K562 (cell line): ENCODE measurements around the gene ADRB1. TPM values are rescaled to one million over a fixed set of nuclear protein-coding genes. Genes with fewer than 3 reads are reported as not detected.

Source experiments
- ATAC-seq: fragments of 200-7000 bp; cut with Tn5 transposase; 3 replicates; pipeline ENCODE4 v1.9.1; 2020; ENCODE audit warnings: moderate library complexity
- BruUV-seq: library from RNA; stranded (reverse); fragments of 400-500 nt; replicated peaks from 2 replicates; lab custom pipeline; 2021; lab: Mats Ljungman, UMichigan
- CTCF ChIA-PET: fragments of 300-600 bp; formaldehyde crosslinking; extraction: SDS; loops from one replicate; lab custom pipeline; 2021; ENCODE audit warnings: low intra/inter-chr PET ratio; lab: Yijun Ruan, JAX
- POLR2A ChIA-PET: fragments of 300-600, 350-650 bp; sonication (Branson Sonifier 250); formaldehyde crosslinking; extraction: SDS; loops from one replicate; lab custom pipeline; 2021; ENCODE audit warnings: antibody characterized with exemption, inconsistent platforms; lab: Yijun Ruan, JAX
- DNase-seq, 4 experiments: peaks; one replicate each; pipeline versions ENCODE4 v3.0.0 to v3.0.0-alpha.2; 2011 to 2018; ENCODE audit warnings: low spot score in 3 of 4, mixed read lengths in 3 of 4; ENCODE audit errors: extremely low read depth in 1 of 4
- FAIRE-seq: peaks from 2 replicates; lab custom pipeline; 2011; peaks lifted over from hg19 to GRCh38; lab: Jason Lieb, UNC
- H2AFZ ChIP-seq: 2 replicates; pipeline ENCODE4 v1.6.0; 2011; ENCODE audit warnings: low read depth, low read length, control low read depth, inconsistent platforms
- H3K27ac ChIP-seq: fragments of 200-600 bp; 3 replicates; pipeline ENCODE4 v1.8.0; 2011; ENCODE audit warnings: low read depth, mild to moderate bottlenecking, control low read depth, inconsistent platforms, low read length, moderate library complexity, mixed read lengths; ENCODE audit errors: extremely low read depth
- H3K27me3 ChIP-seq, 2 experiments: fragments of 300-600 bp in 1 of 2; 2 replicates in 1 of 2; 3 replicates in 1 of 2; pipeline versions ENCODE4 v1.6.0 to v1.8.0; 2011; ENCODE audit warnings: inconsistent platforms in 2 of 2, low read length in 2 of 2, mild to moderate bottlenecking in 1 of 2, mixed read lengths in 1 of 2, moderate library complexity in 1 of 2; ENCODE audit not compliant: control insufficient read depth in 2 of 2, insufficient read depth in 2 of 2
- H3K36me3 ChIP-seq: fragments of 300-600 bp; 3 replicates; pipeline ENCODE4 v1.8.0; 2011; ENCODE audit warnings: mild to moderate bottlenecking, low read length, inconsistent platforms; ENCODE audit not compliant: control insufficient read depth, insufficient read depth
- H3K4me1 ChIP-seq, 2 experiments: fragments of 200-600 bp in 1 of 2; replicated peaks in 1 of 2; 2 replicates in 1 of 2; 3 replicates in 1 of 2; pipeline versions ENCODE4 v1.5.1 to v1.8.0; 2011; ENCODE audit warnings: inconsistent platforms in 2 of 2, low read length in 2 of 2, mild to moderate bottlenecking in 1 of 2, mixed read lengths in 1 of 2, moderate library complexity in 1 of 2; ENCODE audit not compliant: control insufficient read depth in 2 of 2, insufficient read depth in 2 of 2
- H3K4me2 ChIP-seq: 2 replicates; pipeline ENCODE4 v1.6.1; 2011; ENCODE audit warnings: low read length, control low read depth, inconsistent platforms, mixed read lengths; ENCODE audit not compliant: insufficient read depth
- H3K4me3 ChIP-seq: fragments of 200-600 bp; sonication (generic), shearing (Covaris generic); 2 replicates; pipeline ENCODE4 v1.5.1; 2016; ENCODE audit warnings: control low read depth, inconsistent platforms
- H3K79me2 ChIP-seq: fragments of 200-600 bp; 3 replicates; pipeline ENCODE4 v1.8.0; 2011; ENCODE audit warnings: low read length, inconsistent platforms; ENCODE audit not compliant: control insufficient read depth, insufficient read depth
- H3K9ac ChIP-seq, 2 experiments: 2 replicates each; pipeline versions ENCODE4 v1.6.0 to v1.6.1; 2011; ENCODE audit warnings: low read depth in 2 of 2, low read length in 2 of 2, control low read depth in 1 of 2, inconsistent platforms in 1 of 2, mild to moderate bottlenecking in 1 of 2, mixed read lengths in 1 of 2; ENCODE audit not compliant: insufficient read depth in 1 of 2
- H3K9me1 ChIP-seq: one replicate; pipeline ENCODE4 v1.6.0; 2011; ENCODE audit warnings: inconsistent platforms, mild to moderate bottlenecking, low read length, moderate library complexity; ENCODE audit not compliant: control insufficient read depth, insufficient read depth
- H3K9me3 ChIP-seq: replicated peaks from 2 replicates; pipeline ENCODE4 v1.5.1; 2011; ENCODE audit warnings: low read depth, low read length, inconsistent platforms; ENCODE audit not compliant: control insufficient read depth, insufficient read depth
- H4K20me1 ChIP-seq: replicated peaks from 2 replicates; pipeline ENCODE4 v1.6.1; 2011; ENCODE audit warnings: low read length, inconsistent platforms, mixed read lengths; ENCODE audit not compliant: control insufficient read depth, insufficient read depth
- CAMTA2 ChIP-seq: fragments of 250-450 bp; sonication (Bioruptor Pico); conservative IDR thresholded peaks from 2 replicates; pipeline ENCODE4 v1.5.1; 2022
- CXXC5 ChIP-seq: fragments of 250-450 bp; sonication (Bioruptor Pico); IDR thresholded peaks from 2 replicates; pipeline ENCODE4 v1.8.0; 2022; ENCODE audit warnings: inconsistent platforms, mild to moderate bottlenecking, moderate library complexity
- ETV1 ChIP-seq: fragments of 450-650 bp; conservative IDR thresholded peaks from 2 replicates; pipeline ENCODE4 v1.6.1; 2016; ENCODE audit warnings: missing genetic modification characterization, control low read depth, low read depth, missing compliant biosample characterization
- KAT2B ChIP-seq: IDR thresholded peaks from one replicate; pipeline ENCODE4 v1.6.1; 2012; ENCODE audit warnings: low read depth, mild to moderate bottlenecking, control low read depth, inconsistent platforms, low read length, moderate library complexity
- MCM3 ChIP-seq: fragments of 450-650 bp; IDR thresholded peaks from 2 replicates; pipeline ENCODE4 v1.6.1; 2016
- PHF8 ChIP-seq: fragments of 200-600 bp; sonication (generic); IDR thresholded peaks from 2 replicates; pipeline ENCODE4 v1.6.1; 2012; ENCODE audit warnings: mixed run types, mild to moderate bottlenecking, inconsistent platforms, low read length, moderate library complexity, borderline replicate concordance
- RFX7 ChIP-seq: fragments of 250-450 bp; sonication (Bioruptor Pico); IDR thresholded peaks from 2 replicates; pipeline ENCODE4 v1.5.1; 2021; ENCODE audit warnings: mild to moderate bottlenecking
- SETDB1 ChIP-seq: IDR thresholded peaks from one replicate; pipeline ENCODE4 v1.6.1; 2012; ENCODE audit warnings: low read length, control low read depth, inconsistent platforms
- TSHZ1 ChIP-seq: fragments of 250-450 bp; sonication (Bioruptor Pico); IDR thresholded peaks from 2 replicates; pipeline ENCODE4 v1.4.0; 2020; ENCODE audit warnings: mild to moderate bottlenecking, moderate library complexity
- ZNF316 ChIP-seq: fragments of 450-650 bp; IDR thresholded peaks from 2 replicates; pipeline ENCODE4 v1.6.1; 2016
- ZNF707 ChIP-seq: fragments of 250-450 bp; sonication (Bioruptor Pico); conservative IDR thresholded peaks from 2 replicates; pipeline ENCODE4 v1.8.0; 2022; ENCODE audit warnings: inconsistent platforms, mild to moderate bottlenecking, moderate library complexity
- WGBS: fragments of 100-300 bp; shearing (Covaris generic); methylation state at CpG from one replicate; pipeline ENCODE4 v1.1.6; 2016; ENCODE audit warnings: low coverage, mixed read lengths; ENCODE audit not compliant: insufficient coverage; ENCODE audit errors: missing lambda C conversion rate; 5-methylcytosine and 5-hydroxymethylcytosine counted together
- in situ Hi-C: fragments of 300-500 bp; cut with MboI; formaldehyde crosslinking; loops from 4 replicates; pipeline ENCODE4 v1.15.0; 2018; ENCODE audit warnings: inconsistent platforms, mixed read lengths
- intact Hi-C: fragments of 100-400 bp; cut with micrococcal nuclease; formaldehyde crosslinking; loops from 2 replicates; pipeline ENCODE4 v1.14.2; 2022
- polyA plus RNA-seq, 8 experiments: library from polyadenylated mRNA; depleted of rRNA in 4 of 8; stranded (reverse) in 5 of 8; unstranded in 3 of 8; fragments of >200 nt; fragmentation: Nextera tagmentation in 2 of 8; fragmentation: Illumina TruSeq in 1 of 8; extraction: Ambion mirVana in 2 of 8; extraction: Trizol in 1 of 8; gene quantifications; 2 replicates each; pipeline versions ENCODE4 v1.2.1 to v1.2.3, GENCODE V29; 2011 to 2014; ENCODE audit warnings: inconsistent platforms in 1 of 8, missing spikeins in 1 of 8
- total RNA-seq, 7 experiments: library from RNA; depleted of rRNA in 6 of 7; stranded (reverse); fragments of >200 nt in 6 of 7; fragmentation: Illumina TruSeq in 2 of 7; extraction: Trizol in 2 of 7; gene quantifications; 2 replicates each; pipeline versions ENCODE4 v1.2.1 to v1.2.3, GENCODE V29; 2011 to 2021; ENCODE audit warnings: low replicate concordance in 1 of 7

The ADRB1 gene
- total and polyA plus RNA-seq, 9 of the 15 experiments (the other 6 are each of a cell fraction or from before 2014, with no cell fraction given), result 0.07 to 0.11 (median 0.09) TPM; not detected in 6

GRCh38 chr10:114044247-114045135, 825 bp downstream of the ADRB1 start:
- H3K4me2 ChIP-seq, result no peak overlapping the region
- no TSS peak for BruUV-seq
- H3K79me2 ChIP-seq, result no peaks in the 10 kb centered on the region
- DNase-seq (no peak), ATAC-seq (no peak), FAIRE-seq (no peak)
- no peaks in the 10 kb centered on the region for H3K9me3 ChIP-seq
- peaks cover 6 to 8% of the 10 kb centered on the region in 2 experiments; a peak in 3 of 5 replicates for H3K27me3 ChIP-seq
- H3K27ac ChIP-seq, result no peak overlapping the region
- TF ChIP-seq CXXC5 (CRISPR knock-in tag), result no peak
- no peak for TF ChIP-seq ETV1 (tag)
- TF ChIP-seq RFX7, result no peak
- TF ChIP-seq ZNF707 (CRISPR knock-in tag), result no peak
- TF ChIP-seq SETDB1, result no peak
- TF ChIP-seq ZNF316, result no peak
- TF ChIP-seq MCM3, result no peak
- TF ChIP-seq KAT2B, result no peak
- TF ChIP-seq TSHZ1, result no peak
- TF ChIP-seq PHF8, result no peak
- TF ChIP-seq CAMTA2 (CRISPR knock-in tag), result no peak
- in situ Hi-C loops (no loop called here), intact Hi-C loops (no loop called here)
- H4K20me1 ChIP-seq, result no peaks in the 10 kb centered on the region
- H3K4me3 ChIP-seq, result no peak overlapping the region
- WGBS, result 80% methylated on average over 15 of the region's 106 CpGs
- H3K36me3 ChIP-seq, result no peaks in the 10 kb centered on the region
- H3K9me1 ChIP-seq, result no peaks in the 10 kb centered on the region
- ChIA-PET POLR2A (no interaction called here), CTCF (no interaction called here)
- H3K9ac ChIP-seq, result no peak overlapping the region
- no peak overlapping the region for H2AFZ ChIP-seq
- peaks cover 0 to 4% of the 10 kb centered on the region in 2 experiments; a peak in 1 of 5 replicates for H3K4me1 ChIP-seq
